Upper lobe of right lung (tissue), 1 donor: ENCODE results near the gene MAP4K5. TPM values are rescaled to one million over a fixed set of nuclear protein-coding genes. Genes with fewer than 3 reads are reported as not detected.
A peak's percentile ranks its signal among the peaks of the same experiment; 100 is the strongest.

Source experiments
- ATAC-seq: fragments of 200-7000 bp; cut with Tn5 transposase; one replicate; pipeline ENCODE4 v1.9.1; 2020; ENCODE audit warnings: mild to moderate bottlenecking, moderate library complexity
- DNase-seq: peaks from one replicate; pipeline ENCODE4 v3.0.0-alpha.2; 2020
- H3K27ac ChIP-seq: fragments of 200-600 bp; one replicate; pipeline ENCODE4 v1.8.0; 2022
- H3K27me3 ChIP-seq: fragments of 200-600 bp; one replicate; pipeline ENCODE4 v1.8.0; 2022; ENCODE audit warnings: mild to moderate bottlenecking
- H3K36me3 ChIP-seq: fragments of 200-600 bp; one replicate; pipeline ENCODE4 v1.8.0; 2022
- H3K4me1 ChIP-seq: fragments of 200-600 bp; one replicate; pipeline ENCODE4 v1.8.0; 2022
- H3K4me3 ChIP-seq: fragments of 200-600 bp; one replicate; pipeline ENCODE4 v1.8.0; 2022; ENCODE audit warnings: mild to moderate bottlenecking
- H3K9me3 ChIP-seq: fragments of 200-600 bp; one replicate; pipeline ENCODE4 v1.8.0; 2022
- intact Hi-C: fragments of 100-400 bp; cut with DNase I; formaldehyde crosslinking; loops from one replicate; pipeline ENCODE4 v1.11.0; 2022
- total RNA-seq: library from RNA; stranded (reverse); fragmentation: NEBNext Ultra II Directional; extraction: Animal tissue kit (Norgen Biotek cat#: 25700); gene quantifications from one replicate; pipeline ENCODE4 v1.2.1, GENCODE V29; 2021
- TF ChIP-seq, protein P1 (sequence below): fragments of 200-600 bp; IDR thresholded peaks from one replicate; pipeline ENCODE4 v1.8.0; 2022; ENCODE audit warnings: antibody characterized with exemption
- donor health status: DM: no; HTN: yes; CAD: no; lungs with severe emphysema.

Gene MAP4K5
- total RNA-seq, 1 donor from 2014 or later, result 46.3 TPM

DNA sequence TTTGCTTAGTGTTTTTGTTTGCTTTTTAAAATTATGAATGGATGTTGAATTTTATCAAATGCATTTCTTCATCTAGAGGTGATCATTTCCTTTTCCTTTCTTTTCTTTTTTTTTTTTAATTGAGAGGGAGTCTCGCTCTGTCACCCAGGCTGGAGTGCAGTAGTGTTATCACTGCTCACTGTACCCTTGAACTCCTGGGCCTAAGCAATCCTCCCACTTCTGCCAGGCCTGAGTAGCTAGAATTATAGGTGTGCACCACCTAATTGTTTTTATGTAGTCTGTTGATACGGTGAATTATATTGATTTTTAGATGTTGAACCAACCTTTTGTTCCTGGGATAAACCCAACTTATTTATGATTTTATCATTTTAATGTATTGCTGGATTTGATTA lies 134.2 kb downstream of the MAP4K5 start:
- ATAC-seq (no peak), DNase-seq (no peak)
- TF ChIP-seq, protein P1, sequence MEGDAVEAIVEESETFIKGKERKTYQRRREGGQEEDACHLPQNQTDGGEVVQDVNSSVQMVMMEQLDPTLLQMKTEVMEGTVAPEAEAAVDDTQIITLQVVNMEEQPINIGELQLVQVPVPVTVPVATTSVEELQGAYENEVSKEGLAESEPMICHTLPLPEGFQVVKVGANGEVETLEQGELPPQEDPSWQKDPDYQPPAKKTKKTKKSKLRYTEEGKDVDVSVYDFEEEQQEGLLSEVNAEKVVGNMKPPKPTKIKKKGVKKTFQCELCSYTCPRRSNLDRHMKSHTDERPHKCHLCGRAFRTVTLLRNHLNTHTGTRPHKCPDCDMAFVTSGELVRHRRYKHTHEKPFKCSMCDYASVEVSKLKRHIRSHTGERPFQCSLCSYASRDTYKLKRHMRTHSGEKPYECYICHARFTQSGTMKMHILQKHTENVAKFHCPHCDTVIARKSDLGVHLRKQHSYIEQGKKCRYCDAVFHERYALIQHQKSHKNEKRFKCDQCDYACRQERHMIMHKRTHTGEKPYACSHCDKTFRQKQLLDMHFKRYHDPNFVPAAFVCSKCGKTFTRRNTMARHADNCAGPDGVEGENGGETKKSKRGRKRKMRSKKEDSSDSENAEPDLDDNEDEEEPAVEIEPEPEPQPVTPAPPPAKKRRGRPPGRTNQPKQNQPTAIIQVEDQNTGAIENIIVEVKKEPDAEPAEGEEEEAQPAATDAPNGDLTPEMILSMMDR, result no peak
- H3K9me3 ChIP-seq, result no peaks in the 10 kb centered on the region
- H3K27ac ChIP-seq, result no peak overlapping the region
- H3K27me3 ChIP-seq, result no peaks in the 10 kb centered on the region
- H3K36me3 ChIP-seq, result no peaks in the 10 kb centered on the region
- no peak overlapping the region for H3K4me3 ChIP-seq
- H3K4me1 ChIP-seq, result peaks cover 26% of the 10 kb centered on the region
- intact Hi-C loops, result loop anchor here (10.0 kb wide), 1 partner anchor 63 kb away; no protein-coding TSS in a partner anchor

DNA sequence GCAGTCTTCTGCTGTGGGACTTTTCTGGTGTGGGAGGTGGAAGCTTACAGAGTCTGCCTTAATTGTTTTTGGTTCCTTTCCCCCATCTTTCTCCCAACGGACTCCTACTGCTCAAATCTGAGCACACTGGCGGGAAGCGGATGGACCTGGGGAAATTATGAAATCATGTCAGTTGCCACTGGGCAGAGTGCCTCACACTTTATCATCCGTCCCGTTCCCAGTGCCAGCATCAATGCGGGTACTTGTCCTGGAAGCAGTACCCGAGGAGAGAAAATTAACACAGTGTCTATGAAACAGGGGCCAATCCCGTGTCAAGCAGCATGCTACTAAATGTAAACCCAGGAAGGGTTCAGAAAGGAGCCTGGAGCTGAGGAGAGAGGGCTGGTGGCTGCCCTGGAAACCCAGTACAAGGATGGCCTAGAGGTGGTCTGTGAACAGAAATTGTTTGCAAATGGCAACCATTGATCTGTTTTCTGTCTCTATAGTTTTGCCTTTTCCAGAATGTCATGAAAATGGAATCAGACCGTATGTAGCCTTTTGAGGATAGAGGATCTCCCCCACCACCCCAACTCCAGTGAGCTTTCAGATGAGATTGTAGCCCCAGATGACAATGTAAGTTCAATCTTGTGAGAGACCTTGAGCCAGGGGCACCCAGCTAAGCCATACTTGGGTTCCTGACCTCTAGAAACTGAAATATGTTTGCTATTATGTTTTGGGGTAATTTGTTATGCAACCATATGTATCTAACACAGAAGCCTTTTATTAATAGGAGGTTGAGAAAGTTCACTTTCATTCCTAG lies 134.8 kb downstream of the MAP4K5 start:
- Histone ChIP-seq H3K36me3 (no peaks in the 10 kb centered on the region), H3K4me3 (peak overlapping the region; percentile 91), H3K27ac (peak overlapping the region; percentile 93), H3K27me3 (no peaks in the 10 kb centered on the region), H3K4me1 (peaks cover 21% of the 10 kb centered on the region), H3K9me3 (no peaks in the 10 kb centered on the region)
- TF ChIP-seq, protein P1, result no peak
- DNase-seq (no peak), ATAC-seq (peak; percentile 7)
- intact Hi-C loops, result loop anchor here (10.0 kb wide), 1 partner anchor 63 kb away; no protein-coding TSS in a partner anchor

DNA sequence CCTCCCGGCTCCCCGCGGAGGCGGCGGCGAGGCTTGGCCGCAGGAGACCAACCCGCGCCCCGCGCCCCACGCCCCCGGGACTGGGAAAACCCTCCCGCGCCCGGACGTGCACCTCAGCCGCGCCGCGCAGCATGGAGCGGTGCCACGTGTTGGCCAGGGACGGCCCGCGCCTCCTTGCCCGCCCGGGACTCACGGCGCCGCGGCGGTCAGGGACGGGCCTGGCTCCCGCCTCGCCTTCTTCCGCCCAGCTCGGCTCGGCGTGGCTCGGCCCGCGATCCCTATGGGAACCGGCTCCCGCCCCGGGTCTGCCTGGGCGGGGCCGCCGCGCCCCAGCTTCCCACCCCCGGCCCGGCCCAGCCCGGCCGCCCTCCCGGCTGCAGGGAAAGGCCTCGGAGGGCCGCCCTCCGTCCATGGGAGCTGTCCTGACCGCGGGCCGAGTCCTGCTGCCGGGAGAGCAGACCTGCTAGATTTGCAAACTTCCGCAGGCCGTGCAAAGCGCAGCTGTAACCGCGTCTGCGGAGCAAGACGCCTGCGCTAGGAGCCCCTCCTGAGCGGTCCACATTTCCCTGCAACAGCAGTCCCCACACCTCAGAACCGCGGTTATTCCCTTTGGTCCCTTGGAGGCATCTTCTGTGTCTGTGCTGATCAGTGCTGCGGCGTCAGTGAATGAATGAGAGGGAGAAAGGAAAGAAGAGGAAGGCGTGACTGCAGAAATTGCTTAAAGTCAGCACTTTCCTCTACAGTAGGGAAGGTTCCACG lies 135.6 kb downstream of the MAP4K5 start, which contains the start of gene CDKL1:
CDKL1 (minus strand) TSS at position 251 of the 759 bp plus-strand sequence. CDS start 1,013 bp downstream, outside the sequence.
- peak within 1 kb of the TSS; percentile 91 for H3K4me3 ChIP-seq
- TF ChIP-seq, protein P1, result no peak
- ATAC-seq, result peak; percentile 96

DNA sequence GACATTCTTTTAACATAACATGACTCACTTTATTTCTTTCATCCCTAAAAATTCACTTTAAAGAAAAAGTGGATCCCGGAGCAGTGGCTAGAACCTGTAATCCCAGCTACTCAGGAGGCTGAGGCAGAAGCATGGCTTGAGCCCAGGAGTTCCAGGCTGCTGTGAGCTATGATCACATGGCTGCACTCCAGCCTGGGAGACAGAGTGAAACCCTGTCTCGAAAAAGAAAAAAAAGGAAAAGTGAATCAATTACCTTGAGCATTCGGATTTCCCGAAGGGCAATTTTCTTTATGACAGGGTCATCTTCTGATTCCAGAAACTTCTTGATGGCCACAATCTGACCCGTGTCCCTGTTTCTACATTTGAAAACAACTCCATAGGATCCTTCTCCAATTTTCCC lies 136.9 kb downstream of the MAP4K5 start:
- peak overlapping the region; percentile 91 for H3K4me3 ChIP-seq

More for the DNA sequence above, 135.6 kb downstream of the MAP4K5 start, which contains the start of gene CDKL1:
- intact Hi-C loops, result loop anchor here (10.0 kb wide), 1 partner anchor 62 kb away; no protein-coding TSS in a partner anchor
- no peaks in the 10 kb centered on the region for H3K36me3 ChIP-seq
- H3K4me1 ChIP-seq, result peaks cover 21% of the 10 kb centered on the region
- H3K9me3 ChIP-seq, result no peaks in the 10 kb centered on the region
- H3K27me3 ChIP-seq, result no peaks in the 10 kb centered on the region
- DNase-seq, result peak; percentile 88
- H3K27ac ChIP-seq, result peak within 1 kb of the TSS; percentile 93

DNA sequence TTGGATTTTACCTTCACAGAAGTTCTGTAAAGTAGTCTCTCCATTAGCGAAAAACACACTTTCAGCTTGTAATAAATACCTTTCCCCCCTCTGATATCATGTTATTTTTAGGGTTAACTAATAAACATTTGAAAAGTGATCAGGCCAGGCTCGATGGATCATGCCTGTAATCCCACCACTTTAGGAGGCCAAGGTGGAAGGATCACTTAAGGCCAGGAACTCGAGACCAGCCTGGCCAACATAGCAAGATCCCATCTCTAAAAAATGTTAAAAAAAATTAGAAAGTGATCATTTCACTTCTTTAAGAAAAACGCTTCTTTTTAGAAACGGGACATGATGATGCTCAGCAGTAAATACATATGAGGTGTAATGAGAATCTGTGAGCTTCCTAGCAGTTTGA lies 137.7 kb downstream of the MAP4K5 start:
- H3K27ac ChIP-seq, result no peak overlapping the region
- ATAC-seq (no peak), DNase-seq (no peak)
- intact Hi-C loops, result loop anchor here (10.0 kb wide), 1 partner anchor 60 kb away; no protein-coding TSS in a partner anchor
- H3K27me3 ChIP-seq, result no peaks in the 10 kb centered on the region
- H3K4me1 ChIP-seq, result peaks cover 18% of the 10 kb centered on the region
- H3K9me3 ChIP-seq, result no peaks in the 10 kb centered on the region
- TF ChIP-seq, protein P1, result no peak
- H3K36me3 ChIP-seq, result no peaks in the 10 kb centered on the region
- H3K4me3 ChIP-seq, result peak overlapping the region; percentile 91

More for the DNA sequence above, 136.9 kb downstream of the MAP4K5 start:
- peaks cover 21% of the 10 kb centered on the region for H3K4me1 ChIP-seq
- peak overlapping the region; percentile 93 for H3K27ac ChIP-seq
- intact Hi-C loops, result loop anchor here (10.0 kb wide), 1 partner anchor 61 kb away; no protein-coding TSS in a partner anchor
- ATAC-seq (no peak), DNase-seq (no peak)
- H3K27me3 ChIP-seq, result no peaks in the 10 kb centered on the region
- H3K9me3 ChIP-seq, result no peaks in the 10 kb centered on the region
- H3K36me3 ChIP-seq, result no peaks in the 10 kb centered on the region
- TF ChIP-seq, protein P1, result no peak
